HCT116 (cell line): ENCODE data around the gene SH2B2. TPM values are rescaled to one million over a fixed set of nuclear protein-coding genes. Genes with fewer than 3 reads are reported as not detected.

ENCODE experiments used
- ATAC-seq: fragments of 200-7000 bp; cut with Tn5 transposase; 2 replicates; pipeline ENCODE4 v1.9.1; 2020; ENCODE audit warnings: mild to moderate bottlenecking, moderate library complexity
- BruUV-seq: library from RNA; stranded (reverse); fragments of 400-500 nt; replicated peaks from 2 replicates; lab custom pipeline; 2021; lab: Mats Ljungman, UMichigan
- CTCF ChIA-PET: fragments of 300-600 bp; sonication (Branson Sonifier 250); formaldehyde crosslinking; loops from one replicate; lab custom pipeline; 2021; ENCODE audit warnings: antibody characterized with exemption; lab: Charles Lee
- POLR2A ChIA-PET: fragments of 300-600, 350-600 bp; sonication (Branson Sonifier 250); formaldehyde crosslinking; loops from one replicate; lab custom pipeline; 2021; ENCODE audit warnings: antibody characterized with exemption; lab: Charles Lee
- RAD21 ChIA-PET, 2 experiments: fragments of 300-600 bp; sonication (Branson Sonifier 250); formaldehyde crosslinking; loops; one replicate each; lab custom pipeline; 2023; ENCODE audit warnings: low total read pairs in 2 of 2; ENCODE audit not compliant: uncharacterized antibody in 2 of 2, unreplicated experiment in 2 of 2, low non-redundant PET in 1 of 2; lab: Charles Lee
- DNase-seq: peaks from one replicate; pipeline ENCODE4 v3.0.0-alpha.2; 2010; ENCODE audit warnings: low read depth, low spot score
- H2AFZ ChIP-seq: fragments of 200-600 bp; shearing (Covaris generic), sonication (generic); 2 replicates; pipeline ENCODE4 v1.6.1; 2017; ENCODE audit warnings: low read depth, mixed run types, mixed read lengths, antibody characterized with exemption, low read length; ENCODE audit not compliant: poor library complexity, severe bottlenecking
- H3K27ac ChIP-seq: 2 replicates; pipeline ENCODE4 v1.5.1; 2012; ENCODE audit warnings: low read depth, low read length
- H3K27me3 ChIP-seq: fragments of 200-600 bp; sonication (generic); 2 replicates; pipeline ENCODE4 v1.6.1; 2016; ENCODE audit warnings: mixed run types, low read length, mixed read lengths; ENCODE audit not compliant: insufficient read depth
- H3K36me3 ChIP-seq, 2 experiments: fragments of 200-500 bp in 1 of 2; fragments of 200-600 bp in 1 of 2; sonication (Bioruptor generic) in 1 of 2; sonication (generic) in 1 of 2; 2 replicates each; pipeline versions ENCODE4 v1.5.1 to v1.6.1; 2014 to 2016; ENCODE audit warnings: low read length in 2 of 2, inconsistent platforms in 1 of 2, mixed read lengths in 1 of 2, mixed run types in 1 of 2; ENCODE audit not compliant: insufficient read depth in 2 of 2, control insufficient read depth in 1 of 2
- H3K4me1 ChIP-seq, 2 experiments: fragments of 200-600 bp in 1 of 2; sonication (generic) in 1 of 2; 2 replicates each; pipeline versions ENCODE4 v1.5.1 to v1.6.1; 2012 to 2017; ENCODE audit warnings: low read length in 2 of 2, inconsistent platforms in 1 of 2, mild to moderate bottlenecking in 1 of 2, mixed read lengths in 1 of 2, mixed run types in 1 of 2, moderate library complexity in 1 of 2; ENCODE audit not compliant: insufficient read depth in 2 of 2, control insufficient read depth in 1 of 2
- H3K4me2 ChIP-seq: fragments of 200-600 bp; sonication (generic); 2 replicates; pipeline ENCODE4 v1.6.1; 2017; ENCODE audit warnings: mixed run types, low read length, mixed read lengths
- H3K4me3 ChIP-seq, 2 experiments: fragments of 200-600 bp in 1 of 2; sonication (generic) in 1 of 2; replicated peaks in 1 of 2; 2 replicates each; pipeline ENCODE4 v1.5.1; 2011 to 2016; ENCODE audit warnings: low read length in 2 of 2, control low read depth in 1 of 2, low read depth in 1 of 2, mild to moderate bottlenecking in 1 of 2, mixed read lengths in 1 of 2, mixed run types in 1 of 2
- H3K79me2 ChIP-seq: fragments of 200-600 bp; sonication (generic); 2 replicates; pipeline ENCODE4 v1.6.1; 2017; ENCODE audit warnings: mild to moderate bottlenecking, mixed run types, low read length, moderate library complexity, mixed read lengths; ENCODE audit not compliant: insufficient read depth
- H3K9ac ChIP-seq: fragments of 200-600 bp; sonication (generic); 2 replicates; pipeline ENCODE4 v1.6.1; 2016; ENCODE audit warnings: low read length, mixed read lengths
- H3K9me2 ChIP-seq: fragments of 200-600 bp; sonication (generic), shearing (Covaris generic); 2 replicates; pipeline ENCODE4 v1.6.1; 2017; ENCODE audit warnings: mixed run types, mild to moderate bottlenecking, moderate library complexity; ENCODE audit not compliant: insufficient read depth
- H3K9me3 ChIP-seq, 2 experiments: fragments of 200-500 bp in 1 of 2; fragments of 200-600 bp in 1 of 2; sonication (Bioruptor generic) in 1 of 2; sonication (generic) in 1 of 2; 2 replicates each; pipeline ENCODE4 v1.6.1; 2014 to 2017; ENCODE audit warnings: low read length in 2 of 2, mixed read lengths in 2 of 2, inconsistent platforms in 1 of 2, low read depth in 1 of 2, mild to moderate bottlenecking in 1 of 2, mixed run types in 1 of 2, moderate library complexity in 1 of 2; ENCODE audit not compliant: control insufficient read depth in 1 of 2, insufficient read depth in 1 of 2
- H4K20me1 ChIP-seq: fragments of 200-600 bp; sonication (generic), shearing (Covaris generic); 2 replicates; pipeline ENCODE4 v1.6.1; 2017; ENCODE audit warnings: mixed run types, mild to moderate bottlenecking, moderate library complexity; ENCODE audit not compliant: insufficient read depth
- CEBPB ChIP-seq: IDR thresholded peaks from 2 replicates; pipeline ENCODE4 v1.6.1; 2012; ENCODE audit warnings: low read depth
- CTCF ChIP-seq, 3 experiments: fragments of 200-600 bp in 1 of 3; sonication (generic) in 1 of 3; IDR thresholded peaks in 2 of 3; conservative IDR thresholded peaks in 1 of 3; 2 replicates each; pipeline ENCODE4 v1.5.1; 2012 to 2017; ENCODE audit warnings: low read depth in 2 of 3, low read length in 2 of 3, antibody characterized with exemption in 1 of 3, borderline replicate concordance in 1 of 3, control low read depth in 1 of 3, mild to moderate bottlenecking in 1 of 3, mixed read lengths in 1 of 3, mixed run types in 1 of 3, moderate library complexity in 1 of 3; ENCODE audit not compliant: insufficient read depth in 1 of 3
- EGR1 ChIP-seq: IDR thresholded peaks from 2 replicates; pipeline ENCODE4 v1.6.1; 2012; ENCODE audit warnings: low read depth
- EZH2phosphoT487 ChIP-seq: fragments of 200-600 bp; IDR thresholded peaks from 2 replicates; pipeline ENCODE4 v1.6.1; 2018; ENCODE audit warnings: antibody characterized with exemption, borderline replicate concordance
- FOSL1 ChIP-seq: IDR thresholded peaks from 2 replicates; pipeline ENCODE4 v1.6.1; 2012; ENCODE audit warnings: low read depth
- MAX ChIP-seq: IDR thresholded peaks from 2 replicates; pipeline ENCODE4 v1.6.1; 2012
- POLR2AphosphoS5 ChIP-seq: IDR thresholded peaks from 2 replicates; pipeline ENCODE4 v1.6.1; 2011; ENCODE audit warnings: mild to moderate bottlenecking, low read depth, low read length, moderate library complexity
- SIN3A ChIP-seq: IDR thresholded peaks from 2 replicates; pipeline ENCODE4 v1.6.1; 2012; ENCODE audit warnings: low read depth
- intact Hi-C: fragments of 100-400 bp; cut with micrococcal nuclease; formaldehyde crosslinking; loops from 2 replicates; pipeline ENCODE4 v1.10.0; 2022
- total RNA-seq: library from RNA; stranded (reverse); gene quantifications from one replicate; pipeline ENCODE4 v1.2.1, GENCODE V29; 2021; ENCODE audit not compliant: unreplicated experiment
- TF ChIP-seq, protein P1 (sequence below): IDR thresholded peaks from 2 replicates; pipeline ENCODE4 v1.6.1; 2012
- TF ChIP-seq, protein P2 (sequence below): IDR thresholded peaks from 2 replicates; pipeline ENCODE4 v1.6.1; 2011; ENCODE audit warnings: mild to moderate bottlenecking, low read length, moderate library complexity; ENCODE audit not compliant: insufficient replicate concordance; ENCODE audit errors: extremely low read depth

SH2B2 gene
- total RNA-seq, 1 experiment from 2014 or later: 11.8 TPM

GRCh38 chr7:102283477-102284189 lies 3.0 kb upstream of the SH2B2 start:
- Histone ChIP-seq H3K79me2 (peaks cover 6% of the 10 kb centered on the region; the same call in 1 of the 2 replicates), H4K20me1 (no peaks in the 10 kb centered on the region), H3K4me2 (no peak overlapping the region), H3K27ac (no peak overlapping the region), H3K4me3 (no peak overlapping the region), H3K9ac (no peak overlapping the region), H3K36me3 (no peaks in the 10 kb centered on the region), H3K9me3 (no peaks in the 10 kb centered on the region), H3K27me3 (no peaks in the 10 kb centered on the region), H2AFZ (no peak overlapping the region), H3K4me1 (peaks cover 12 to 24% of the 10 kb centered on the region in 2 experiments), H3K9me2 (no peaks in the 10 kb centered on the region)
- intact Hi-C loops: no loop called here
- DNase-seq: no peak
- ATAC-seq: no peak
- TF ChIP-seq, protein P1, sequence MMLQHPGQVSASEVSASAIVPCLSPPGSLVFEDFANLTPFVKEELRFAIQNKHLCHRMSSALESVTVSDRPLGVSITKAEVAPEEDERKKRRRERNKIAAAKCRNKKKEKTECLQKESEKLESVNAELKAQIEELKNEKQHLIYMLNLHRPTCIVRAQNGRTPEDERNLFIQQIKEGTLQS: no peak
- TF ChIP-seq MAX (no peak), CEBPB (no peak), SIN3A (no peak), EZH2phosphoT487 (no peak), FOSL1 (no peak), POLR2AphosphoS5 (no peak), CTCF (IDR thresholded peaks at IDR 0.05 in 2 of 3, conservative IDR thresholded peaks at IDR 0.05 in 1 of 3; ENCODE audit: borderline replicate concordance in 1 of 3, insufficient read depth in 1 of 3, low read depth in 2 of 3, low read length in 2 of 3) (no peak), EGR1 (no peak)
- TF ChIP-seq, protein P2, sequence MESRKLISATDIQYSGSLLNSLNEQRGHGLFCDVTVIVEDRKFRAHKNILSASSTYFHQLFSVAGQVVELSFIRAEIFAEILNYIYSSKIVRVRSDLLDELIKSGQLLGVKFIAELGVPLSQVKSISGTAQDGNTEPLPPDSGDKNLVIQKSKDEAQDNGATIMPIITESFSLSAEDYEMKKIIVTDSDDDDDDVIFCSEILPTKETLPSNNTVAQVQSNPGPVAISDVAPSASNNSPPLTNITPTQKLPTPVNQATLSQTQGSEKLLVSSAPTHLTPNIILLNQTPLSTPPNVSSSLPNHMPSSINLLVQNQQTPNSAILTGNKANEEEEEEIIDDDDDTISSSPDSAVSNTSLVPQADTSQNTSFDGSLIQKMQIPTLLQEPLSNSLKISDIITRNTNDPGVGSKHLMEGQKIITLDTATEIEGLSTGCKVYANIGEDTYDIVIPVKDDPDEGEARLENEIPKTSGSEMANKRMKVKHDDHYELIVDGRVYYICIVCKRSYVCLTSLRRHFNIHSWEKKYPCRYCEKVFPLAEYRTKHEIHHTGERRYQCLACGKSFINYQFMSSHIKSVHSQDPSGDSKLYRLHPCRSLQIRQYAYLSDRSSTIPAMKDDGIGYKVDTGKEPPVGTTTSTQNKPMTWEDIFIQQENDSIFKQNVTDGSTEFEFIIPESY: no peak
- BruUV-seq: TSS peak; percentile 73
- CTCF ChIA-PET: interaction anchor here (0.5 kb wide), 1 partner anchor 889 kb away, joined by 5 read pairs; no protein-coding TSS in a partner anchor
- POLR2A ChIA-PET: interaction anchor here (0.6 kb wide), 1 partner anchor 81 kb away, joined by 3 read pairs; no protein-coding TSS in a partner anchor
- RAD21 ChIA-PET: no interaction called here
